Measurements from ENCODE around the gene ANKS3.

The ANKS3 gene

DNA sequence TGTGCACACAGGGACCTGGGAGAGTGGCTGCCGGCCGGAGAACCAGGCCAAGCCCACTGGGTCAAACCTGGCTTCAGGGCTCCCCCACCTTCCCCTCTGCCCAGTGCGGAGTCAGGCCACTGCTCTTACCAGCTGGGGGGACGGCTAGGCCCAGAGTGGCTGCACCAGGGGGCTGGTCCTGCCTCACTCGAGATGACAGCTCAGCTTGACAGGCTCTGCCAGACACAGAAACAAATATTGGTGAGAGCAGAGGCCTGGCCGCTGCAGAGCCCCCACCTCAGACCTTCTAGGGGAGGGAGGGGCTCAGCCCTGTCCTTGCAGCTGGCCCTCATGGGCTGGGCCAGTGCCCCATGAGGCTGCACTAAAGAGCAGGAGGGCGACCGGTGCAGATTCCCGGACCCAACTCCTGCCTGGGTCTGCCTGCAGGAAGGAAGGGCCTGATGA lies 36.2 kb downstream of the ANKS3 start:
- peaks cover 4 to 18% of the 10 kb centered on the region in 2 experiments for H3K4me1 ChIP-seq (ENCODE audit: control insufficient read depth in 1 of 2, insufficient read depth in 1 of 2, low read depth in 1 of 2, low read length in 1 of 2)
- H3K4me3 ChIP-seq (ENCODE audit: low read depth in 1 of 2, low read length in 1 of 2), result no peak overlapping the region
- H3K27me3 ChIP-seq, result no peaks in the 10 kb centered on the region
- H3K36me3 ChIP-seq, result peaks cover 56% of the 10 kb centered on the region
- TF ChIP-seq, protein P1, sequence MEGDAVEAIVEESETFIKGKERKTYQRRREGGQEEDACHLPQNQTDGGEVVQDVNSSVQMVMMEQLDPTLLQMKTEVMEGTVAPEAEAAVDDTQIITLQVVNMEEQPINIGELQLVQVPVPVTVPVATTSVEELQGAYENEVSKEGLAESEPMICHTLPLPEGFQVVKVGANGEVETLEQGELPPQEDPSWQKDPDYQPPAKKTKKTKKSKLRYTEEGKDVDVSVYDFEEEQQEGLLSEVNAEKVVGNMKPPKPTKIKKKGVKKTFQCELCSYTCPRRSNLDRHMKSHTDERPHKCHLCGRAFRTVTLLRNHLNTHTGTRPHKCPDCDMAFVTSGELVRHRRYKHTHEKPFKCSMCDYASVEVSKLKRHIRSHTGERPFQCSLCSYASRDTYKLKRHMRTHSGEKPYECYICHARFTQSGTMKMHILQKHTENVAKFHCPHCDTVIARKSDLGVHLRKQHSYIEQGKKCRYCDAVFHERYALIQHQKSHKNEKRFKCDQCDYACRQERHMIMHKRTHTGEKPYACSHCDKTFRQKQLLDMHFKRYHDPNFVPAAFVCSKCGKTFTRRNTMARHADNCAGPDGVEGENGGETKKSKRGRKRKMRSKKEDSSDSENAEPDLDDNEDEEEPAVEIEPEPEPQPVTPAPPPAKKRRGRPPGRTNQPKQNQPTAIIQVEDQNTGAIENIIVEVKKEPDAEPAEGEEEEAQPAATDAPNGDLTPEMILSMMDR (IDR thresholded peaks at IDR 0.05), result no peak
- no peaks in the 10 kb centered on the region for H3K9me3 ChIP-seq
- no peak overlapping the region for H3K27ac ChIP-seq

DNA sequence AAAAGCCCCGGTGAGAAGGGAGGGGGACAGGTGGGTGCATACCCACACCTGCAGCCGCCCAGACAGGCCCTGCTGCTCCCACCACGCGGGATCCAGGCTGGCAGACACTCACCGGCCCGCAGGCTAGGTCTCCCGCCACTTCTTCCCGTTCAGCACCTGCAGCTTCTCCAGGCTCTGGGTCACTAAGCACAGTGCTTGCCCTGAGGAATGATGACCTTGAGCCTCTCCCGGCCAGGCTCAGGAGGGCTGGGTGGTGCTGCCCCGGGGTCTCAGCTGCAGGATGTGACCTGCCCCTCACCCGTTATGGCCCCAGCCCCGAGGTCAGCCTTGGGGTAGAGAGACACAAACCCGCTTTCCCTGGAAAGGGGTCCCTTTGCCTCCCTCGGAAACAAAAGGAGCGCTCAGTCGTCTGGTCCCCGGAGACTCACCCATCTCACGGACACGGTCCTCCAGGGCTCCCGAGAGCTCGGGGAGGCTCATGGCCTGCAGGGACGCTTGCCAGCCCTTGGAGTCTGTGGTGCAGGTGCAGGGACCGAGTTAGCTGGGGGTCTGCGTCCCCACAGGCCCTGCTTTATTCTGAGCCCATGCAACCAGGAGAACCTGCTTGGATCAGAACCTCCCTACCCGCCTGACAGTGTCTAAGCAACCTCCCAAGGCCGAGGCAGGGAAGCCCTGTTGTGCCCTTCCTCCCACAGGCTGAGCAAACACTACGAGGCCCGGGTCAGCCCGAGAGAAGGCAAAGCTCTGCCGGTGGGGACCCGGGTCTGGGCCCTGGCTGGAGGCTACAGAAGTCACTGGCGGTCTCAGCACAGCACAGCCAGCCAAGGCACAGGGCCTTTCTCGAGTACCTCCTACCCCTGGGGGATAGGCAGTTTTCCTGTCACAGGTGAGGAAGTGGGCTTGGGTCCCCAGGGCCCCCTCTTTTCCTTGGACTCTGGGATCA lies 36.9 kb downstream of the ANKS3 start:
- H3K27ac ChIP-seq, result no peak overlapping the region
- peaks cover 56% of the 10 kb centered on the region for H3K36me3 ChIP-seq
- H3K27me3 ChIP-seq, result no peaks in the 10 kb centered on the region
- H3K4me3 ChIP-seq (ENCODE audit: low read depth in 1 of 2, low read length in 1 of 2), result no peak overlapping the region
- TF ChIP-seq, protein P1 (IDR thresholded peaks at IDR 0.05), result no peak
- H3K9me3 ChIP-seq, result no peaks in the 10 kb centered on the region
- peaks cover 11 to 25% of the 10 kb centered on the region in 2 experiments for H3K4me1 ChIP-seq (ENCODE audit: control insufficient read depth in 1 of 2, insufficient read depth in 1 of 2, low read depth in 1 of 2, low read length in 1 of 2)

DNA sequence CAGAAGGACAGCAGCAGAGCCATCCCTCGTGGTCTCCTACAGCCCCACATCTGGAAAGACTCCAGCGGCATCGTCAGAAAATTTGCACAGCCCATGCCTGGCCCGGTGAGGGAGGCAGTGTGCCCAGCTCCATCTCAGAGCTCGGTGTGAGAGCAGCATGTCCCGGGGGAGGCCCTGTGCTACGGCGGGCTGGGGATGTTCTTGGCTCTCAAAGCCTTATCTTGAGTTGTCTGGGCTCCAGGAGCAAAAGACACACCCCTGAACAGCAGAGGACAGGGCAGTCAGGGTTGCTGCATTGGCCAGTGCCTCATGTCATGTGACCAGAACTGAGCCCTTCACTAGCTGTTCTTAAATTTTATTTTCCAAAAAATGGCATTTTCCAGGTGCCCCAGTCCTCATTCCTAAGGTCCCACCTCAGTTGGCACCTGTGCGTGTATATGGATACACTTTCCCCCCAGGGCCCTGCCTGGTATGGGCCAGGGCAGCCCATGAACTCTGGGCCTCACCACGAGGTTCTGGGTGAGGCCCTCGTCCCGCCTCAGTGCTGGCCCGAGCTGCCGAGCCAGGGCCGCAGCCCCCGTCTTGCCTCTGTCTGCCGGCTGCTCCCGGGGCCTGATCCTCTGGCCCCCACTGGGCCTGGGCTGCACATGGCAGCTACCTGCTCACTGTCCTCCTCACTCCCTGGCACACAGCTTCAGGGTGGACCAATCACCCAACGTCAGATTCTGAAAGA lies 37.7 kb downstream of the ANKS3 start:
- no peak overlapping the region for H3K27ac ChIP-seq
- TF ChIP-seq, protein P1 (IDR thresholded peaks at IDR 0.05), result no peak
- H3K36me3 ChIP-seq, result peaks cover 56% of the 10 kb centered on the region
- peaks cover 20 to 33% of the 10 kb centered on the region in 2 experiments for H3K4me1 ChIP-seq (ENCODE audit: control insufficient read depth in 1 of 2, insufficient read depth in 1 of 2, low read depth in 1 of 2, low read length in 1 of 2)
- H3K9me3 ChIP-seq, result no peaks in the 10 kb centered on the region
- no peak overlapping the region for H3K4me3 ChIP-seq (ENCODE audit: low read depth in 1 of 2, low read length in 1 of 2)
- no peaks in the 10 kb centered on the region for H3K27me3 ChIP-seq

DNA sequence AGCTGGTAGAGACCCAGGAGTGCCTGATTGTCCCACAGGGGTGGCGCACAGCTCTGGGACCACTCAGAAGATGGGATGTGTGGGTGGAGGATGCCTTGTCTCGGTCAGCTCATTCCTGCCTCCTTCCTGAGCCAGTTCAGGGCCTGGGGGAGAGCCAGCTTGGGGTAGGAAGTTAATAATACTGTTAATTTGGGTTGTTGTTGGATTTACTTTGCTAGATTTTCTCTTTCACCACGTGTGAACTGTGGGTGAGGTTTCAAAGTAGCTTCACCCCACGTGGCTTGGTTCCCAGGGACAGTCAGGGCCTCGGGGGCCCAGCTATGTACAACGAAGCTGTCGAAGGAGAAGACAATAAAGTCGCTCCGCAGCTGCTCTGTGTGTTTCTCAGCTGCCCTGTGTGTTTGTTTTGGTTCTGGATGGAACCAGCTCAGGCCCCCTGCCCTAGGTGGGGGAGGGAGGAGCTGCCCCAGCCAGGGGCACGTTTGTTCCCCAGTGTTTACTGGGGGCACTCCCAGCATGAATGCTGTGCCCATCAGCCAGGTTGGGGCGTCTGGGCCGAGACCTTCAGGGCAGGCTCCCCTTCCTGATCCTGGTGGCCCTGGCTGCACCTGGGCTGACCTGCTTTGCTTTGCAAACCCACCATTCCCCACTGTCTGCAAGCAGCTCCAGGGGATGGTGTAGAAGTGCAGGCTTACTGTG lies 38.4 kb downstream of the ANKS3 start:
- TF ChIP-seq, protein P1 (IDR thresholded peaks at IDR 0.05), result no peak
- peaks cover 27 to 40% of the 10 kb centered on the region in 2 experiments for H3K4me1 ChIP-seq (ENCODE audit: control insufficient read depth in 1 of 2, insufficient read depth in 1 of 2, low read depth in 1 of 2, low read length in 1 of 2)
- H3K4me3 ChIP-seq (ENCODE audit: low read depth in 1 of 2, low read length in 1 of 2), result no peak overlapping the region
- H3K27me3 ChIP-seq, result no peaks in the 10 kb centered on the region
- no peaks in the 10 kb centered on the region for H3K9me3 ChIP-seq
- H3K36me3 ChIP-seq, result peaks cover 54% of the 10 kb centered on the region
- H3K27ac ChIP-seq, result no peak overlapping the region
